ENCODE results near the gene XRCC3.

- no peak for TF ChIP-seq CTCF (IDR thresholded peaks at IDR 0.05)
- no peak for TF ChIP-seq POLR2AphosphoS5 (IDR thresholded peaks at IDR 0.05)
- TF ChIP-seq POLR2A (IDR thresholded peaks at IDR 0.05): no peak
Observed at GRCh38 chr14:103708750-103709187, 6.5 kb downstream of the XRCC3 start.
